GM12875 (cell line): ENCODE data around the gene ENO2.
"Not testable (repeated sequence)": the region's sequence is repeated elsewhere in the genome, so short reads cannot be mapped to it uniquely, and the experiment has no call there.

Experiments
- H3K4me3 ChIP-seq: one replicate; pipeline ENCODE4 v1.5.1; 2011; ENCODE audit warnings: low read depth, low read length, control low read depth
- CTCF ChIP-seq: IDR thresholded peaks from 2 replicates; pipeline ENCODE4 v1.5.1; 2011; ENCODE audit warnings: low read depth, mild to moderate bottlenecking, control low read depth, inconsistent platforms, low read length, moderate library complexity, borderline replicate concordance; ENCODE audit not compliant: insufficient read depth

ENO2 gene

GRCh38 chr12:6902448-6902847 lies 11.9 kb upstream of the ENO2 start:
- H3K4me3 ChIP-seq: no peak overlapping the region
- no peak for TF ChIP-seq CTCF

- no peak overlapping the region for H3K4me3 ChIP-seq
These were observed 10.7 kb upstream of the ENO2 start for GRCh38 chr12:6903722-6904121.

GRCh38 chr12:6904280-6905276 lies 9.8 kb upstream of the ENO2 start, which contains the start of gene LRRC23:
TSS of gene LRRC23 (plus strand) at chr12:6904822. CDS start at chr12:6905634, 812 bp downstream.
- TF ChIP-seq CTCF: no peak
- peak within 1 kb of the TSS; percentile 78 for H3K4me3 ChIP-seq

More at GRCh38 chr12:6903722-6904121, 10.7 kb upstream of the ENO2 start:
- no peak for TF ChIP-seq CTCF

GRCh38 chr12:6905414-6906040 lies 8.9 kb upstream of the ENO2 start:
- TF ChIP-seq CTCF: no peak
- H3K4me3 ChIP-seq: peak overlapping the region; percentile 78

GRCh38 chr12:6908141-6908540 lies 6.2 kb upstream of the ENO2 start:
- not testable (repeated sequence) for H3K4me3 ChIP-seq

- no peak overlapping the region for H3K4me3 ChIP-seq
These were observed 4.8 kb upstream of the ENO2 start for GRCh38 chr12:6909421-6910145.

More at GRCh38 chr12:6909421-6910145, 4.8 kb upstream of the ENO2 start:
- TF ChIP-seq CTCF: no peak
